Measurements from ENCODE around the gene PHF21B.
"Not testable (repeated sequence)": the region's sequence is repeated elsewhere in the genome, so short reads cannot be mapped to it uniquely, and the experiment has no call there.

Gene PHF21B

DNA sequence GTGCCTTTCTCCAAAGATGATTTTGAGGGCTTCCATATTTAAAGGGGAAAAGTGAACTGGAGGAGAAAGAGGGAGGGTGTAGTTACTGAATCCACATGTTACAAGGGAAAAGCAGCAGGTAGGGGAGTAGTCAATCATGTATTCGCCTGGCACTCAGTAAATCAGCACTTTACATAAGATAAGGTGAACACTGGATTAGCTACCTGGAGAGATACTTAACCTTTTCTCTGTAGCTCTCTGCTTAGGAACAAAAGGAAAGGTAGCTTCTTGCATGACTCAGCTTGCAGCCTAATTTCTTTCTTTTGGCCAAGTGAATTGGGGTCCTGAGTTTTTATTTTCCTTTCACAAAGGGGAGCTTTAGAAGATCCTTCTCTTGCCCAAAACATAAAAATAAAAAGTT lies 43.3 kb upstream of the PHF21B start:
- H3K4me3 ChIP-seq (ENCODE audit: severe bottlenecking): no peak overlapping the region
- H3K9me3 ChIP-seq (ENCODE audit: severe bottlenecking): no peaks in the 10 kb centered on the region
- TF ChIP-seq, protein P1, sequence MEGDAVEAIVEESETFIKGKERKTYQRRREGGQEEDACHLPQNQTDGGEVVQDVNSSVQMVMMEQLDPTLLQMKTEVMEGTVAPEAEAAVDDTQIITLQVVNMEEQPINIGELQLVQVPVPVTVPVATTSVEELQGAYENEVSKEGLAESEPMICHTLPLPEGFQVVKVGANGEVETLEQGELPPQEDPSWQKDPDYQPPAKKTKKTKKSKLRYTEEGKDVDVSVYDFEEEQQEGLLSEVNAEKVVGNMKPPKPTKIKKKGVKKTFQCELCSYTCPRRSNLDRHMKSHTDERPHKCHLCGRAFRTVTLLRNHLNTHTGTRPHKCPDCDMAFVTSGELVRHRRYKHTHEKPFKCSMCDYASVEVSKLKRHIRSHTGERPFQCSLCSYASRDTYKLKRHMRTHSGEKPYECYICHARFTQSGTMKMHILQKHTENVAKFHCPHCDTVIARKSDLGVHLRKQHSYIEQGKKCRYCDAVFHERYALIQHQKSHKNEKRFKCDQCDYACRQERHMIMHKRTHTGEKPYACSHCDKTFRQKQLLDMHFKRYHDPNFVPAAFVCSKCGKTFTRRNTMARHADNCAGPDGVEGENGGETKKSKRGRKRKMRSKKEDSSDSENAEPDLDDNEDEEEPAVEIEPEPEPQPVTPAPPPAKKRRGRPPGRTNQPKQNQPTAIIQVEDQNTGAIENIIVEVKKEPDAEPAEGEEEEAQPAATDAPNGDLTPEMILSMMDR (IDR thresholded peaks at IDR 0.05; ENCODE audit: poor library complexity, severe bottlenecking): no peak
- no peaks in the 10 kb centered on the region for H3K36me3 ChIP-seq (ENCODE audit: low read depth)
- DNase-seq (ENCODE audit: low spot score): no peak
- no peak overlapping the region for H3K27ac ChIP-seq (ENCODE audit: poor library complexity, severe bottlenecking)
- no peaks in the 10 kb centered on the region for H3K4me1 ChIP-seq (ENCODE audit: insufficient read depth, poor library complexity, severe bottlenecking)
- no peak for ATAC-seq (ENCODE audit: low read depth)
- peaks cover 37% of the 10 kb centered on the region for H3K27me3 ChIP-seq (ENCODE audit: insufficient read depth, poor library complexity, severe bottlenecking)

DNA sequence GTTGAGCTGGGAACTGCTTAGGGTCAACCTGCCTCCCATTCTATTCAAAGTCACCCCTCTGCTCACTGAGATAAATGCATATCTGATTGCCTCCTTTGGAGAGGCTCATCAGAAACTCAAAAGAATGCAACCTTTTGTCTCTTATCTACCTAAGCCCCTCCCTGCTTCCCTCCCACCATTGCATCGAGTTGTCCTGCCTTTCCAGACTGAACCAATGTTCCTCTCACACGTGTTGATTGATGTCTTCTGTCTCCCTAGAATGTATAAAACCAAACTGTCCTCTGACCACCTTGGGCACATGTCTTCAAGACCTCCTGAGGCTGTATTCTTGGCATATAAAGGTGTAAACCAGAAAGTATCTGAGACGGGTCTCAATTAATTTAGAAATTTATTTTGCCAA lies 42.9 kb upstream of the PHF21B start:
- H3K27me3 ChIP-seq (ENCODE audit: insufficient read depth, poor library complexity, severe bottlenecking): peaks cover 37% of the 10 kb centered on the region
- DNase-seq (ENCODE audit: low spot score); H3K9me3 ChIP-seq (ENCODE audit: severe bottlenecking); H3K4me3 ChIP-seq (ENCODE audit: severe bottlenecking); H3K27ac ChIP-seq (ENCODE audit: poor library complexity, severe bottlenecking); H3K4me1 ChIP-seq (ENCODE audit: insufficient read depth, poor library complexity, severe bottlenecking); ATAC-seq (ENCODE audit: low read depth); H3K36me3 ChIP-seq (ENCODE audit: low read depth): not testable (repeated sequence)

DNA sequence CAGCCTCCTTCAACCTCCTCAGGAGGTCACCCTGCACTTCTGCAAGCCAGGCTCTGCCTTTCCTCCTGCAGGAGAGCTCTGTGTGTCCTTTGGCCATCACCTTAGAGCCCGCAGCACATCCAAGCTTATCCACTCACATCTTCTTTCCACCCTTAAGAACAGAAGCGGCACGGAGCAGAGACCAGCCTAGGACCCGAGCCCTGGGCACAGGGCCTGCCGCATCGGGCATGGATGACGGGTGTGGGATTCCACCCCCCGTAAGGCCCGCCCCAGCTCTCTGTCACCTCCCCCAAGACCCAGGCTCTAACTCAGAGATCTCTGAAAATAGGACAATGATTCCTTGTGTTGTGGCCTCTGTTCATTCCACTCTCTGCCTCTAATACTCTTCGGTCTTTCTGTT lies 42.1 kb upstream of the PHF21B start:
- no peaks in the 10 kb centered on the region for H3K36me3 ChIP-seq (ENCODE audit: low read depth)
- TF ChIP-seq, protein P1 (IDR thresholded peaks at IDR 0.05; ENCODE audit: poor library complexity, severe bottlenecking): no peak
- DNase-seq (ENCODE audit: low spot score) (no peak), ATAC-seq (ENCODE audit: low read depth) (no peak)
- H3K4me3 ChIP-seq (ENCODE audit: severe bottlenecking): no peak overlapping the region
- H3K27me3 ChIP-seq (ENCODE audit: insufficient read depth, poor library complexity, severe bottlenecking): peaks cover 37% of the 10 kb centered on the region
- no peak overlapping the region for H3K27ac ChIP-seq (ENCODE audit: poor library complexity, severe bottlenecking)
- H3K4me1 ChIP-seq (ENCODE audit: insufficient read depth, poor library complexity, severe bottlenecking): no peaks in the 10 kb centered on the region
- no peaks in the 10 kb centered on the region for H3K9me3 ChIP-seq (ENCODE audit: severe bottlenecking)

DNA sequence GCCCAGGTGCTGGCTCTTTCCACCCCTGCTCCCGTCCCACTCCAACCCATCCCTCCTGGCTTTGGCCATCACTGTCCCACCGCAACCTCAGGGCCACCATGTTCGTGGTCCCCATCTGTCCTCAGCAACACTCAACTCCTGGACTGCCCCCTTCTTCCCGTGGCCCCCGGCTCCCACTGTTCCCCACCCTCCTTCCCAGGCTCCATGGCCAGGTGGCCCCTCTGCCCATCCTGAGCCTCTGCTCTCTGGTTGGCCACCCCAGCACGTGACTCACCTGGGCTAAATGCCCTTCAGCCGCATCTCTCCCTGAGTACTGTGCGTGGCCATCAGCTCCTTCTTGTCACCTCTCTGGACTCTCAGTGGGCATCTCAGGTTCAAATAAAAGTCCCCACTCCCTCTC lies 41.6 kb upstream of the PHF21B start:
- H3K27me3 ChIP-seq (ENCODE audit: insufficient read depth, poor library complexity, severe bottlenecking): peaks cover 37% of the 10 kb centered on the region
- TF ChIP-seq, protein P1 (IDR thresholded peaks at IDR 0.05; ENCODE audit: poor library complexity, severe bottlenecking): no peak
- no peak overlapping the region for H3K4me3 ChIP-seq (ENCODE audit: severe bottlenecking)
- H3K27ac ChIP-seq (ENCODE audit: poor library complexity, severe bottlenecking): no peak overlapping the region
- DNase-seq (ENCODE audit: low spot score) (no peak), ATAC-seq (ENCODE audit: low read depth) (no peak)
- no peaks in the 10 kb centered on the region for H3K36me3 ChIP-seq (ENCODE audit: low read depth)
- H3K9me3 ChIP-seq (ENCODE audit: severe bottlenecking): no peaks in the 10 kb centered on the region
- H3K4me1 ChIP-seq (ENCODE audit: insufficient read depth, poor library complexity, severe bottlenecking): no peaks in the 10 kb centered on the region

DNA sequence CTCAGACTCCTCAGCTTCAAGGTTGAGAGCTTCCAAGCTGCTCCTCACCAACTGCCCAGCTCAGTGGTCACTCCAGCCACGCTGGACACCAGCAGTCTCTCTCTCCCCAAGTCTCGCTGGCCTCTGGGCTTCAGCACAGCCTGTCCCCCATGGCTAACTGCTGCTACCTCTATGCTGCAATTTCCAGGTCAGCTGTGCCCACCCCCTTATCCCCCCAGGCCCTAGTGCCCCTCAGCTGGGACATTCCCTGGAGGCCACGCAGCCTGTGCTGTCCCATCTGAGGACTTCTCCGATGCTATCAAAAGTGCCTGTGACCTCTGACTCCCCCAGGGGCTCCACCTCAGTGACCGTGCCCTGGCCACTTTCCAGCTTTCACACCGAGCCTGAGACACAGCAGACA lies 37.5 kb upstream of the PHF21B start:
- Histone ChIP-seq H3K27me3 (ENCODE audit: insufficient read depth, poor library complexity, severe bottlenecking) (peaks cover 37% of the 10 kb centered on the region), H3K4me1 (ENCODE audit: insufficient read depth, poor library complexity, severe bottlenecking) (no peaks in the 10 kb centered on the region), H3K4me3 (ENCODE audit: severe bottlenecking) (no peak overlapping the region), H3K9me3 (ENCODE audit: severe bottlenecking) (no peaks in the 10 kb centered on the region), H3K36me3 (ENCODE audit: low read depth) (no peaks in the 10 kb centered on the region), H3K27ac (ENCODE audit: poor library complexity, severe bottlenecking) (no peak overlapping the region)
- DNase-seq (ENCODE audit: low spot score) (no peak), ATAC-seq (ENCODE audit: low read depth) (no peak)
- TF ChIP-seq, protein P1 (IDR thresholded peaks at IDR 0.05; ENCODE audit: poor library complexity, severe bottlenecking): no peak
